IPS-NIHi11 (cell line): ENCODE measurements around the gene DAPK1.

Experiments used
- DNase-seq: peaks from one replicate; pipeline ENCODE4 v3.0.0; 2012; ENCODE audit warnings: mixed read lengths, low spot score

DAPK1 gene

GRCh38 chr9:87613265-87614111 is 115.8 kb downstream of the DAPK1 start:
- no peak for DNase-seq

- no peak for DNase-seq
Observed at GRCh38 chr9:87614397-87614796, 116.7 kb downstream of the DAPK1 start.

- no peak for DNase-seq
Observed at GRCh38 chr9:87615136-87615535, 117.5 kb downstream of the DAPK1 start.

- no peak for DNase-seq
Observed at GRCh38 chr9:87615547-87616148, 118.0 kb downstream of the DAPK1 start.

GRCh38 chr9:87618226-87618625 is 120.6 kb downstream of the DAPK1 start:
- DNase-seq, result no peak

- DNase-seq, result no peak
Observed at GRCh38 chr9:87618931-87619330, 121.3 kb downstream of the DAPK1 start.

- no peak for DNase-seq
Observed at GRCh38 chr9:87619346-87619745, 121.7 kb downstream of the DAPK1 start.

- DNase-seq, result no peak
Observed at GRCh38 chr9:87620731-87621322, 123.2 kb downstream of the DAPK1 start.

GRCh38 chr9:87622098-87622497 is 124.4 kb downstream of the DAPK1 start:
- no peak for DNase-seq

- DNase-seq, result no peak
Observed at GRCh38 chr9:87622923-87623322, 125.3 kb downstream of the DAPK1 start.

GRCh38 chr9:87628346-87628745 is 130.7 kb downstream of the DAPK1 start:
- DNase-seq, result no peak

GRCh38 chr9:87629104-87629503 is 131.4 kb downstream of the DAPK1 start:
- DNase-seq, result no peak

- DNase-seq, result no peak
Observed at GRCh38 chr9:87630266-87630665, 132.6 kb downstream of the DAPK1 start.

GRCh38 chr9:87630846-87631245 is 133.2 kb downstream of the DAPK1 start:
- no peak for DNase-seq

GRCh38 chr9:87635656-87636501 is 138.2 kb downstream of the DAPK1 start:
- no peak for DNase-seq

GRCh38 chr9:87638292-87638691 is 140.6 kb downstream of the DAPK1 start:
- DNase-seq, result no peak

- DNase-seq, result no peak
Observed at GRCh38 chr9:87639949-87640348, 142.3 kb downstream of the DAPK1 start.

GRCh38 chr9:87640385-87640795 is 142.7 kb downstream of the DAPK1 start:
- no peak for DNase-seq

GRCh38 chr9:87641067-87641466 is 143.4 kb downstream of the DAPK1 start:
- no peak for DNase-seq

- no peak for DNase-seq
Observed at GRCh38 chr9:87642330-87643106, 144.9 kb downstream of the DAPK1 start.

GRCh38 chr9:87643107-87643650 is 145.5 kb downstream of the DAPK1 start:
- DNase-seq, result no peak
